ENCODE measurements around the gene PLEKHA7.

GRCh38 chr11:16976379-16976778, 37.8 kb downstream of the PLEKHA7 start:
- TF ChIP-seq CTCF (IDR thresholded peaks at IDR 0.05) (no peak), ZFX (IDR thresholded peaks at IDR 0.05; ENCODE audit: borderline replicate concordance) (no peak)
